ENCODE measurements around the gene ZFX.

The ZFX gene

DNA sequence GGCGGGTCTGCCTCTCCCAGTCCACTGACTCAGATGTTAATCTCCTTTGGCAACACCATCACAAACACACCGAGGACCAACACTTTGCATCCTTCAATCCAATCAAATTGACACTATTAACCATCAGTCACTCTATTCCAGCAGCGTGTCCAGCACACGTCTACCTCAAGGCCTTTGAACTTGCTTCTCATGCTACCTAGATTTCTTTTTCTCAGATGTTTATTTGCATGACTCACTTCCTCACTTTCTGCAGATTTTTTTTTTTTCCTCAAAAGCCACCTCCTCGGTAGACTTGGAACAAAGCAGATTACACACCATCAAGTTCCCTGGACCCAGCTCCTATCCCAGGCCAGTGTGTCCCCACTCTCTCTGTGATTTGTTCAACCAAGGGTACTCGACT is 114.9 kb downstream of the ZFX start:
- Histone ChIP-seq H3K9me3 (ENCODE audit: control insufficient read depth in 1 of 2, low read length in 2 of 2) (no peaks in the 10 kb centered on the region), H3K27ac (ENCODE audit: low read length) (no peak overlapping the region), H3K4me3 (ENCODE audit: low read depth in 1 of 2, low read length in 2 of 2) (no peak overlapping the region), H3K36me3 (ENCODE audit: control insufficient read depth in 1 of 2, insufficient read depth in 2 of 2, low read length in 2 of 2) (no peaks in the 10 kb centered on the region), H3K27me3 (ENCODE audit: low read depth, low read length) (no peaks in the 10 kb centered on the region), H3K4me1 (ENCODE audit: control insufficient read depth in 1 of 2, insufficient read depth in 2 of 2, low read length in 2 of 2) (no peaks in the 10 kb centered on the region)
